Fibroblast of mammary gland (primary cell): ENCODE data around the gene CCDC92.

Source experiments
- DNase-seq: peaks from one replicate; pipeline ENCODE4 v3.0.0-alpha.2; 2010; ENCODE audit warnings: low read depth
- H3K4me3 ChIP-seq: 2 replicates; pipeline ENCODE4 v1.5.1; 2011; ENCODE audit warnings: low read depth, mild to moderate bottlenecking, low read length, moderate library complexity; ENCODE audit not compliant: control insufficient read depth
- CTCF ChIP-seq: conservative IDR thresholded peaks from 2 replicates; pipeline ENCODE4 v1.5.1; 2011; ENCODE audit warnings: low read depth, low read length, inconsistent platforms; ENCODE audit not compliant: control insufficient read depth, insufficient read depth

CCDC92 gene

DNA sequence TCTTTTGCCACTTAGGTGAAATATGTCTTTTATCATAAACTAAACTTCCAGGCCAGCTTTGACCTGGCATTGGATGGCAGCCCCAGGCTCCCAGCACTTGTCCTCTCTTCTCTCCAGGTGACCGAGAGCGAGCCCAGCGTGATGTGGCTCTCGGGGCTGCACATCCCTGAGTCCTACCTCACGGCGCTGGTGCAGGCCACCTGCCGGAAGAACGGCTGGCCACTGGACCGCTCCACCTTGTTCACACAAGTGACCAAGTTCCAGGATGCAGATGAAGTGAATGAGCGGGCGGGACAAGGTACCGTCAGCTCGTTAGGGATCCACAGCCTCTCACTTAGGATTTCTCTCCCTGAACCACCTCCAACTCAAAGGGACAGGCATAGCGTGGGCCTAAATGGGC is 39.4 kb downstream of the CCDC92 start:
- no peak for TF ChIP-seq CTCF
- H3K4me3 ChIP-seq, result no peak overlapping the region
- DNase-seq, result no peak

- DNase-seq, result no peak
- H3K4me3 ChIP-seq, result no peak overlapping the region
Measured at GRCh38 chr12:123931686-123932321, 40.8 kb downstream of the CCDC92 start.

DNA sequence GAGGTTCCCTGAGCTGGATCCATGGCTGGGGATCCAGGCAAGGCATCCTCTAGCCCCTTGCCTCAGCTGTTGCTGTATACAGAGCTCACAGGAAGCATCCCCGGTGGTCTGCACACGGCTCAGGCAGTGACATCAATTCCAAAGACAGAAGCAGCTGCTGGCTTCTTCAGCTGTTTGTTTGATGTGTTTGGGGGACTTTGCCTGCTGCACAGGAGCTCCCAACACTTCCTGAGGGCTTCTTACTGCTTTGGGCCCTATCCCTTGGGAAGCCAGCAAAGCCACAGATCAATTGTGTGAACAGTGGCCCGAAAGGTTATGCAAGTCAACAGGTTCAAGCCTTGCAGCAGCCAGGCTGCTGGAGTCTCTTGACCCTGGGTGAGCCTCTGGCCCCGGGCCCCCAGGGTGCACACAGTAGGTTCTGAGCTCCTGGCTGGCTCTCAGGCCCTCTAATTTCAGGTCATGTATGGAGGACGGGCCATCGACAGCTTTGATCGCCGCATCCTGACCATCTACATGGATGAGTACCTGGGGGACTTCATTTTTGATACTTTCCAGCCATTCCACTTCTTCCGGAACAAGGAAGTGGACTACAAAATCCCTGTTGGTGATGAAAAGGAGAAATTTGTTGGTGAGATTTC is 42.6 kb downstream of the CCDC92 start:
- no peak for TF ChIP-seq CTCF
- DNase-seq, result no peak
- no peak overlapping the region for H3K4me3 ChIP-seq

More at GRCh38 chr12:123931686-123932321, 40.8 kb downstream of the CCDC92 start:
- no peak for TF ChIP-seq CTCF

GRCh38 chr12:123928897-123929296 is 43.7 kb downstream of the CCDC92 start:
- no peak for TF ChIP-seq CTCF
- no peak overlapping the region for H3K4me3 ChIP-seq
- no peak for DNase-seq

DNA sequence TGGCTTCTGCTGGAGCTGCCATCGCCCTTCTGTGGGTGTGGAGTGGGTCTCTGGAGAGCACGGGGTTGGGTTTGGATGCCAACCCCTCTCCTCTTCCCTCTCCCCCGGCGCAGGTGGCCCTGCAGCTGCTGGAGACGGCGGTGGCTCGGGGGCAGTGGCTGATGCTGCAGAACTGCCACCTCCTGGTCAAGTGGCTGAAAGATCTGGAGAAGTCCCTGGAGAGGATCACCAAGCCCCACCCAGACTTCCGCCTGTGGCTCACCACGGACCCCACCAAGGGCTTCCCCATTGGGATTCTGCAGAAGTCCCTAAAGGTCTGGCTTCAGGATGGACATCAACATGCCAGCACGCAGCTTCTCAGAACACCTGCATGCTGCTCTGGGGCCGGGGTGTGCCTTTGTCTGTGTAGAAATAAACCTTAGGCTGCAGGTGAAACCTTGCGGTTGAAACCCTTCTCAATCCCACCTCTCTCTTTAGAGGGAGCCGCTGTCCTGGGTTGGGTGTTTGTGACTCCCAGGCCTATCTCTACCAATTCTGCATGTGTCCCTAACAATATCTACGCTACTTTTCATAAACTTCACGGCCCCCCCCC is 44.3 kb downstream of the CCDC92 start:
- no peak overlapping the region for H3K4me3 ChIP-seq
- DNase-seq, result no peak
- TF ChIP-seq CTCF, result no peak

GRCh38 chr12:123924539-123924938 is 48.1 kb downstream of the CCDC92 start:
- TF ChIP-seq CTCF, result no peak
- no peak for DNase-seq

More at GRCh38 chr12:123924539-123924938, 48.1 kb downstream of the CCDC92 start:
- H3K4me3 ChIP-seq, result no peak overlapping the region
